Measurements from ENCODE around the gene LLPH.
"Not testable (repeated sequence)": the region's sequence is repeated elsewhere in the genome, so short reads cannot be mapped to it uniquely, and the experiment has no call there.

LLPH gene

DNA sequence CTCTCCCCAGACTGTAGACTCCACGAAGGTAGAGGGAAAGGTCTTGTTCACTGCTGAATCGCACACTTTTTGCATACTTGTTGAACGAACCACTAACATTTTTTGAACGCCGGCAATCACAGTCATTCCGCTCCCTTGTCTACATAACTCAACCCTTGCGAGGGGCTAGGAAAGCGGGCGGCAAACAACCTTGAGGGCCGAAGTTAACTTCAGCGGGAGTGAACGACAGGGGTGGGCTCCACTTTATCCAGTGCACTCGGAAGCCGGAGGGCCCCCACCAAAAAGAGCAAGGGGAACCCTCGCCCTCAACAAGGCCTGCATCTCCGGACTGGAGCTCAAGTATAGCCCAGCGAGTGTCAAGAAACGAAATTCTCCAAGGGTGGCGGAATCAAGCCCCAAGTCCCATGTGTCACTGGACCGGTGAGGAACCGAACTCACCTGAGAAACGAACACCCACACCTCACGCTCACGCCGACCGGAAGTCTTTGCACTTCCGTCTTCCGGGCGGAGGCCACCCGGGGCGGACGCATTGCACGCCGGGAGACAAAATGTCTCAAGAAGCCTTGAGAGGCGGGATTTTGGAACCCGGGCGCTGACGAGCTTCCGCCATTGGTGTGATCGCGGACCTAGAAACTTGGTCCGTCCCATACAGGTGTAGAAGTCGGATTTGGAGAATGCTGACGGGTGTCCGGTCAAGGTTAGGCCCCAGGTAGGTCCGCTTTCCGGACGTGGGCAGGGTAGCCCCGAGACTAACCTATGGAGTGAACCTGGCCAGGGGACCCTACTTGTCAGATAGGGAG, at the start of gene LLPH:
Gene LLPH, minus strand, starts transcription at position 484 of the 800 bp plus-strand sequence. CDS start 1,644 bp downstream, outside the sequence.
- DNase-seq (ENCODE audit: low read depth) = peak; percentile 80
- TF ChIP-seq, protein P1, sequence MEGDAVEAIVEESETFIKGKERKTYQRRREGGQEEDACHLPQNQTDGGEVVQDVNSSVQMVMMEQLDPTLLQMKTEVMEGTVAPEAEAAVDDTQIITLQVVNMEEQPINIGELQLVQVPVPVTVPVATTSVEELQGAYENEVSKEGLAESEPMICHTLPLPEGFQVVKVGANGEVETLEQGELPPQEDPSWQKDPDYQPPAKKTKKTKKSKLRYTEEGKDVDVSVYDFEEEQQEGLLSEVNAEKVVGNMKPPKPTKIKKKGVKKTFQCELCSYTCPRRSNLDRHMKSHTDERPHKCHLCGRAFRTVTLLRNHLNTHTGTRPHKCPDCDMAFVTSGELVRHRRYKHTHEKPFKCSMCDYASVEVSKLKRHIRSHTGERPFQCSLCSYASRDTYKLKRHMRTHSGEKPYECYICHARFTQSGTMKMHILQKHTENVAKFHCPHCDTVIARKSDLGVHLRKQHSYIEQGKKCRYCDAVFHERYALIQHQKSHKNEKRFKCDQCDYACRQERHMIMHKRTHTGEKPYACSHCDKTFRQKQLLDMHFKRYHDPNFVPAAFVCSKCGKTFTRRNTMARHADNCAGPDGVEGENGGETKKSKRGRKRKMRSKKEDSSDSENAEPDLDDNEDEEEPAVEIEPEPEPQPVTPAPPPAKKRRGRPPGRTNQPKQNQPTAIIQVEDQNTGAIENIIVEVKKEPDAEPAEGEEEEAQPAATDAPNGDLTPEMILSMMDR (conservative IDR thresholded peaks at IDR 0.05; ENCODE audit: control insufficient read depth, insufficient read depth, low read depth, low read length) = no peak
- peak within 1 kb of the TSS; percentile 100 for H3K4me3 ChIP-seq (ENCODE audit: control insufficient read depth, low read depth, low read length)

DNA sequence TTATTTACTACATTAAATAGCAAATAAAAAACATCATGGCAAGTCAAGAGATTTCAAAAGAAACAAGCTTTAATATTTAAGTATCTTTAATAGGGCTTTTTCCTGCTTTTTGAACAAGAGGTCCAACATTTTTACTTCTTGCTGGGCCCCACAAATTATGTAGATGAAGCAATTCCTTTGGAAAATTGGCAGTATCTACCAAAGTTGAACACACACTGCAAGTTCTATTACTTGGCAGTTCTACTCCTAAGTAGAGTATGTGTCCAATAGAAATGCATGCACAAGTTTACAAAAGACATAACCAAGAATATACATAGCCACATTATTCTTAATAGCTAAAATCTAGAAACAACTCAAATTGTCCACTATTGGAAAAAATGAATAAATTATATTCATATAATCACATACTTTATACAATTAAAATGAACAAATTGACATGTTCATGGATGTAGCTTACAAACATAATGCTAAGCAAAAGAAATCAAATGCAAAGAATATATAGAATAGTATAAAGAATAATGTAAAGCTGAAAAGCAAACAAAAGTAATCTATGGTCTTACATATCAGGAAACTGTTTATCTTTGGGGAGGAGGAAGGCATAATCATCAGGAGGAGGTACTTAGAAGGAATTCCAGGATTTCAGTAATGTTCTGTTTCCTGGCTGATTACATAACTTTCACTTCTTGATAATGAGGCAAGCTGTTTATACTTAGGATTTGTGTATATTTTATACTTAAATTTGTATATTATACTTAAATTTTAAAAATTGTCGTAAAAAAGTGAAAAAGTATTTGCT, 45.8 kb upstream of the LLPH start:
- DNase-seq (ENCODE audit: low read depth) = no peak
- TF ChIP-seq, protein P1 (conservative IDR thresholded peaks at IDR 0.05; ENCODE audit: control insufficient read depth, insufficient read depth, low read depth, low read length) = no peak

DNA sequence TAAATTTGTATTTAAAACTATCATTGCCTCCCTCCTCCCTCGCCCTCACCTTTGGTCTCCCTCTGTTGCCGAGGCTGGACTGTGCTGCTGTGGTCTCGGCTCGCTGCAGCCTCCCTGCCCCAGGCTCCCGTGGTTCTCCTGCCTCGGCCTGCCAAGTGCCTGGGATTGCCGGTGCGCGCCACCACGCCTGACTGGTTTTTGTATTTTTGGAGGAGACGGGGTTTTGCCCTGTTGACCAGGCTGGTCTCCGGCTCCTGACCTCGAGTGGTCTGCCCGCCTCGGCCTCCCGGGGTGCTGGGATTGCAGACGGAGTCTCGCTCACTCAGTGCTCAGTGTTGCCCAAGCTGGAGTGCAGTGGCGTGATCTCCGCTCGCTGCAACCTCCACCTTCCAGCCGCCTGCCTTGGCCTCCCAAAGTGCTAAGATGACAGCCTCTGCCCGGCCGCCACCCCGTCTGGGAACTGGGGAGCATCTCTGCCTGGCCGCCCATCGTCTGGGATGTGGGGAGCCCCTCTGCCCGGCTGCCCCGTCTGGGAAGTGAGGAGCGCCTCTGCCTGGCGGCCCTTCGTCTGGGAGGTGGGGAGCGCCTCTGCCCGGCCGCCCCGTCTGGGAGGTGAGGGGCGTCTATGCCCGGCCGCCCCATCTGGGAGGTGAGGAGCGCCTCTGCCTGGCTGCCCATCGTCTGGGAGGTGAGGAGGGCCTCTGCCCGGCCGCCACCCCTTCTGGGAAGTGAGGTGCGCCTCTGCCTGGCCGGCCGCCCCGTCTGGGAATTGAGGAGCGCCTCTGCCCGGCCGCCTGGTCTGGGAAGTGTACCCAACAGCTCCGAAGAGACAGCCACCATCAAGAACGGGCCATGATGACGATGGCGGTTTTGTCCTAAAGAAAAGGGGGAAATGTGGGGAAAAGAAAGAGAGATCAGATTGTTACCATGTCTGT, 44.1 kb upstream of the LLPH start:
- not testable (repeated sequence) for H3K4me3 ChIP-seq (ENCODE audit: control insufficient read depth, low read depth, low read length); DNase-seq (ENCODE audit: low read depth)

More for the DNA sequence above, 45.8 kb upstream of the LLPH start:
- H3K4me3 ChIP-seq (ENCODE audit: control insufficient read depth, low read depth, low read length) = no peak overlapping the region

DNA sequence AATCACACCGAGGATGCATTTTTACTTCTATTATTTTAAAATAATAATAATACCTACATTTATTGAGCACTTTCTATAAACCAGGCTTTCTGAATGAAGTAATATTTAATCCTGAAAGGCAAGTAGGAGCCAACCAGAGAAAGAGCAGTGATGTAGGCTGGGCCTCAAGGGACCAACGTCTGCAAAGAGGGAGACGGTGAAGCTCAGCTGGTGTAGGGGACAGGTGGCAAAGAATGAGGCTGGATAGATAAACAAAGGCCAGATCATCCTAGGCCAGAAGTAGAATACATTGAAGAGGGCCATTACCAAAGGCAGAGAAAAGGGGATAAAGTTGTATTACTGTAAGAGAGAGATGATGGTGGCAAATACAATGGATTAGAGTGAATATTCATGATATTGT, 40.1 kb upstream of the LLPH start:
- TF ChIP-seq, protein P1 (conservative IDR thresholded peaks at IDR 0.05; ENCODE audit: control insufficient read depth, insufficient read depth, low read depth, low read length) = no peak
- no peak for DNase-seq (ENCODE audit: low read depth)
- no peak overlapping the region for H3K4me3 ChIP-seq (ENCODE audit: control insufficient read depth, low read depth, low read length)

DNA sequence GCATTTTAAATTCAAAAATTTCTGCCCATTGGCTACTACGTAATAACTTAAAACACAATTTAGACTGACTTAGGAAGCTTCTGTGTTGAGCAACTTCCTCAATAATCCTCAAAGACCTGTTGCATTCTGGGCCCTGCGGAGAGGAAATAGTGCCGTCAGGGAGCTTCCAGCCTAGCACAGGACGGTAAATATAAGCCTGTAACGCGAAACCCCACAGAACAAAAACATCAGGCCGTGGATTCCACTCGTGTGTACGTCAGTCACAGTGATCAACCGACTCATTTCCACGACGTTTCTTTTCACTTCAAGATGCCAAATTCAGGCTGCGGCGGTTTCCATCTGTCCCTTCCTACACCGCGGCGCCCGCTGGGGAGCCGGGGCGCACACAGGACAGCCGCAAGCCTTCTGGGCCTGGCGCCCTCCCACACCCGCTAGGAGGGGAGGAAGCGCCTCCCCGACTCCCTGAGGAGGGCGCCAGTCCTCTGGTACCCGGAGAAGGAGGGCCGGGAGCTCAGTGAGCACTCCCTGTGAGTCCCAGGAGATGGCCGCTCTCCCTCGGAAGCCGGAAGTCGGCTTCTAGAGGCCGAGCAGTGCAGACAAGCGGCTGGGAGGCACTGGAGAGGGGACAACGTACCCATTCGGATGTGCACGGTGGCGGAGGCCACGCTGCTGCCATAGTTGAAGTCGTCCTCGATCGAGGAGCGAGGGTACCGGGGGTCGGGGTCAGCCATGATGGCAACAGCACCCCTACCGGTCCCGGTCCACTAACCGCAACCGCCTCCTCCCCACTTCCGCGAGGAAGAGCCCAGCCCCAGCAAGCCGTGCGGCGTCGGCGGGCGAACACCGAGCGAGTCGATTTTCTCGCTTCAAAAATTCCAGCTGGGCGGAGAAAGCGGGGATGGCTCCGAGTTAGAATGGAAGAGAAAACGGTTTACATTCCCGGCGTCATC, 38.9 kb upstream of the LLPH start, which contains the start of gene TMBIM4:
Gene TMBIM4, minus strand, starts transcription at position 776 of the 950 bp plus-strand sequence. Its CDS starts 45 bp downstream, at position 731.
- TF ChIP-seq, protein P1 (conservative IDR thresholded peaks at IDR 0.05; ENCODE audit: control insufficient read depth, insufficient read depth, low read depth, low read length) = peak; percentile 33
- peak within 1 kb of the TSS; percentile 69 for H3K4me3 ChIP-seq (ENCODE audit: control insufficient read depth, low read depth, low read length)
- peak; percentile 95 for DNase-seq (ENCODE audit: low read depth)

DNA sequence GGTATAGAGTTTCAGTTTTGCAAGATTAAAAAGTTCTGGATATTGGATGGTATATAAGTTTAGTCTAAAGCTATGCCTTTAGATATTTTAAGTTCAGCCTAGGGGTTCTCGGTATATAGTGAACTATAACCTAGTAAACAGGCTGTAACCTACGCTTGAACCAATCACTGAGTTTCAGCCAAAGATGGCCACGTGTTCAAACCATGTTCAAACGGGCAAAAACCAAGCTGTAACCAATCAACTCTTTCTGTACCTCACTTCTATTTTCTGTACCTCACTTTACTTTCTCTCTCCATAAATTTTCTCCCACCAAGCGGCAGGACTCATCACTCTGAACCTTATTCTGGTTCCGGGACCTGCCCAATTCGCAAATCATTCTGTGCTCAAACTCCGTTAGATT, 37.9 kb upstream of the LLPH start:
- DNase-seq (ENCODE audit: low read depth) = peak; percentile 46
- TF ChIP-seq, protein P1 (conservative IDR thresholded peaks at IDR 0.05; ENCODE audit: control insufficient read depth, insufficient read depth, low read depth, low read length) = no peak
- peak overlapping the region; percentile 69 for H3K4me3 ChIP-seq (ENCODE audit: control insufficient read depth, low read depth, low read length)

All from fibroblast of mammary gland (primary cell).